HEK293 (cell line): ENCODE data around the gene NAA20.

Experiments
- BCL11A ChIP-seq: fragments of 450-650 bp; formaldehyde crosslinking; IDR thresholded peaks from 2 replicates; pipeline ENCODE4 v1.5.1; 2016; ENCODE audit warnings: low read depth, missing biosample characterization, missing genetic modification characterization
- ELK4 ChIP-seq: IDR thresholded peaks from 2 replicates; pipeline ENCODE4 v1.6.1; 2011; ENCODE audit warnings: mild to moderate bottlenecking, low read depth, low read length, borderline replicate concordance
- PATZ1 ChIP-seq: fragments of 450-650 bp; formaldehyde crosslinking; IDR thresholded peaks from 2 replicates; pipeline ENCODE4 v1.5.1; 2016; ENCODE audit warnings: missing biosample characterization, missing genetic modification characterization
- RBAK ChIP-seq: fragments of 450-650 bp; formaldehyde crosslinking; IDR thresholded peaks from 2 replicates; pipeline ENCODE4 v1.5.1; 2016; ENCODE audit warnings: missing biosample characterization, missing genetic modification characterization
- SALL2 ChIP-seq: fragments of 450-650 bp; formaldehyde crosslinking; IDR thresholded peaks from 2 replicates; pipeline ENCODE4 v1.5.0; 2017; ENCODE audit warnings: missing biosample characterization, mild to moderate bottlenecking, missing genetic modification characterization, borderline replicate concordance
- SP7 ChIP-seq: fragments of 450-650 bp; formaldehyde crosslinking; IDR thresholded peaks from 2 replicates; pipeline ENCODE4 v1.5.1; 2016; ENCODE audit warnings: missing biosample characterization, missing genetic modification characterization
- TSHZ1 ChIP-seq: fragments of 450-650 bp; formaldehyde crosslinking; IDR thresholded peaks from 2 replicates; pipeline ENCODE4 v1.5.1; 2016; ENCODE audit warnings: missing biosample characterization, missing genetic modification characterization, borderline replicate concordance
- ZBTB11 ChIP-seq: fragments of 450-650 bp; formaldehyde crosslinking; conservative IDR thresholded peaks from 2 replicates; pipeline ENCODE4 v1.5.1; 2016; ENCODE audit warnings: low read depth, missing biosample characterization, missing genetic modification characterization
- ZBTB17 ChIP-seq: fragments of 450-650 bp; formaldehyde crosslinking; IDR thresholded peaks from 2 replicates; pipeline ENCODE4 v1.5.1; 2016; ENCODE audit warnings: missing biosample characterization, missing genetic modification characterization
- ZBTB6 ChIP-seq: fragments of 450-650 bp; formaldehyde crosslinking; IDR thresholded peaks from 2 replicates; pipeline ENCODE4 v1.5.1; 2017; ENCODE audit warnings: missing biosample characterization, missing genetic modification characterization
- ZEB2 ChIP-seq: fragments of 450-650 bp; formaldehyde crosslinking; IDR thresholded peaks from 2 replicates; pipeline ENCODE4 v1.5.1; 2016; ENCODE audit warnings: missing biosample characterization, missing genetic modification characterization
- ZNF112 ChIP-seq: fragments of 450-650 bp; formaldehyde crosslinking; IDR thresholded peaks from 2 replicates; pipeline ENCODE4 v1.5.0; 2017; ENCODE audit warnings: missing biosample characterization, missing genetic modification characterization
- ZNF121 ChIP-seq: fragments of 450-650 bp; formaldehyde crosslinking; IDR thresholded peaks from 2 replicates; pipeline ENCODE4 v1.5.1; 2016; ENCODE audit warnings: missing biosample characterization, missing genetic modification characterization
- ZNF146 ChIP-seq: fragments of 450-650 bp; formaldehyde crosslinking; IDR thresholded peaks from 2 replicates; pipeline ENCODE4 v1.5.1; 2016; ENCODE audit warnings: missing biosample characterization, missing genetic modification characterization
- ZNF214 ChIP-seq: fragments of 450-650 bp; formaldehyde crosslinking; IDR thresholded peaks from 2 replicates; pipeline ENCODE4 v1.5.1; 2017; ENCODE audit warnings: missing biosample characterization, mild to moderate bottlenecking, missing genetic modification characterization, borderline replicate concordance
- ZNF23 ChIP-seq: fragments of 450-650 bp; formaldehyde crosslinking; IDR thresholded peaks from 2 replicates; pipeline ENCODE4 v1.5.1; 2016; ENCODE audit warnings: missing biosample characterization, missing genetic modification characterization, borderline replicate concordance
- ZNF311 ChIP-seq: fragments of 450-650 bp; formaldehyde crosslinking; IDR thresholded peaks from 2 replicates; pipeline ENCODE4 v1.5.1; 2017; ENCODE audit warnings: missing biosample characterization, missing genetic modification characterization, borderline replicate concordance
- ZNF518A ChIP-seq: fragments of 450-650 bp; formaldehyde crosslinking; conservative IDR thresholded peaks from 2 replicates; pipeline ENCODE4 v1.5.1; 2016; ENCODE audit warnings: low read depth, missing biosample characterization, missing genetic modification characterization
- ZNF654 ChIP-seq: fragments of 450-650 bp; formaldehyde crosslinking; IDR thresholded peaks from 2 replicates; pipeline ENCODE4 v1.5.1; 2016; ENCODE audit warnings: low read depth, missing biosample characterization, missing genetic modification characterization
- ZNF664 ChIP-seq: fragments of 450-650 bp; formaldehyde crosslinking; IDR thresholded peaks from 2 replicates; pipeline ENCODE4 v1.5.1; 2016; ENCODE audit warnings: missing biosample characterization, missing genetic modification characterization
- ZNF777 ChIP-seq: fragments of 450-650 bp; formaldehyde crosslinking; IDR thresholded peaks from 2 replicates; pipeline ENCODE4 v1.5.1; 2017; ENCODE audit warnings: missing biosample characterization, missing genetic modification characterization, borderline replicate concordance

NAA20 gene

GRCh38 chr20:20052074-20052970 lies 35.2 kb downstream of the NAA20 start, which contains the start of the genes CFAP61 and CRNKL1 (continued):
- TF ChIP-seq ZNF112: no peak
- TF ChIP-seq ELK4: no peak
- TF ChIP-seq ZNF518A (tag by site-specific recombination): peak; percentile 93
- no peak for TF ChIP-seq TSHZ1 (tag by site-specific recombination)
- no peak for TF ChIP-seq PATZ1 (tag by site-specific recombination)
- TF ChIP-seq SALL2: no peak
- TF ChIP-seq ZBTB11 (tag by site-specific recombination): peak; percentile 85
- TF ChIP-seq ZNF777: 0 out of 2 replicates have a peak, but pooled peaks have one; percentile 58
- no peak for TF ChIP-seq ZNF23 (tag by site-specific recombination)
- TF ChIP-seq RBAK (tag by site-specific recombination): no peak
- TF ChIP-seq ZBTB17 (tag by site-specific recombination): peak; percentile 100
- peak; percentile 74 for TF ChIP-seq SP7 (tag by site-specific recombination)
- TF ChIP-seq ZNF146 (tag by site-specific recombination): no peak
- TF ChIP-seq ZNF664 (tag by site-specific recombination): no peak
- TF ChIP-seq ZBTB6 (tag by site-specific recombination): peak; percentile 81; the same call in 1 of the 2 replicates
- TF ChIP-seq ZNF214 (tag by site-specific recombination): no peak
- TF ChIP-seq ZNF654 (tag by site-specific recombination): no peak
- no peak for TF ChIP-seq ZNF311 (tag by site-specific recombination)
- TF ChIP-seq ZNF121: no peak
- no peak for TF ChIP-seq BCL11A
- 0 out of 2 replicates have a peak, but pooled peaks have one; percentile 49 for TF ChIP-seq ZEB2
